Astrocyte (in vitro differentiated cells and primary cell): ENCODE results near the gene SALL2. TPM values are rescaled to one million over a fixed set of nuclear protein-coding genes. Genes with fewer than 3 reads are reported as not detected.

Source experiments
- DNase-seq: peaks from one replicate; pipeline ENCODE4 v3.0.0-alpha.2; 2010; ENCODE audit warnings: low read depth
- FAIRE-seq: peaks from 2 replicates; lab custom pipeline; 2011; peaks lifted over from hg19 to GRCh38; lab: Jason Lieb, UNC
- H2AFZ ChIP-seq: 2 replicates; pipeline ENCODE4 v1.6.0; 2012; ENCODE audit warnings: low read depth, low read length, inconsistent platforms
- H3K27ac ChIP-seq: 2 replicates; pipeline ENCODE4 v1.5.1; 2011; ENCODE audit warnings: low read depth, low read length, inconsistent platforms
- H3K27me3 ChIP-seq: 2 replicates; pipeline ENCODE4 v1.6.0; 2011; ENCODE audit warnings: low read length, inconsistent platforms; ENCODE audit not compliant: insufficient read depth
- H3K36me3 ChIP-seq: 2 replicates; pipeline ENCODE4 v1.5.1; 2011; ENCODE audit warnings: low read length, inconsistent platforms; ENCODE audit not compliant: insufficient read depth
- H3K4me1 ChIP-seq: 2 replicates; pipeline ENCODE4 v1.5.1; 2011; ENCODE audit warnings: low read length, inconsistent platforms; ENCODE audit not compliant: insufficient read depth
- H3K4me2 ChIP-seq: 2 replicates; pipeline ENCODE4 v1.6.0; 2012; ENCODE audit warnings: low read length, inconsistent platforms
- H3K4me3 ChIP-seq: 2 replicates; pipeline ENCODE4 v1.5.1; 2011; ENCODE audit warnings: low read depth, mild to moderate bottlenecking, low read length, inconsistent platforms; ENCODE audit not compliant: insufficient read depth
- H3K79me2 ChIP-seq: 2 replicates; pipeline ENCODE4 v1.6.0; 2012; ENCODE audit warnings: mild to moderate bottlenecking, low read length, inconsistent platforms; ENCODE audit not compliant: insufficient read depth
- H3K9ac ChIP-seq: 2 replicates; pipeline ENCODE4 v1.6.0; 2012; ENCODE audit warnings: mild to moderate bottlenecking, low read length, inconsistent platforms
- H3K9me3 ChIP-seq: 2 replicates; pipeline ENCODE4 v1.5.1; 2012; ENCODE audit warnings: low read depth, mild to moderate bottlenecking, low read length, inconsistent platforms; ENCODE audit not compliant: insufficient read depth
- H4K20me1 ChIP-seq: 2 replicates; pipeline ENCODE4 v1.6.0; 2012; ENCODE audit warnings: low read length, inconsistent platforms; ENCODE audit not compliant: insufficient read depth
- H3K27ac Mint-ChIP-seq: one replicate; pipeline ENCODE4 v1.8.0; 2021; ENCODE audit warnings: mild to moderate bottlenecking, mixed read lengths; ENCODE audit not compliant: unreplicated experiment
- H3K27me3 Mint-ChIP-seq: one replicate; pipeline ENCODE4 v1.8.0; 2021; ENCODE audit warnings: low read depth, mixed read lengths; ENCODE audit not compliant: unreplicated experiment
- H3K36me3 Mint-ChIP-seq: one replicate; pipeline ENCODE4 v1.8.0; 2021; ENCODE audit warnings: low read depth, mixed read lengths; ENCODE audit not compliant: unreplicated experiment
- H3K4me1 Mint-ChIP-seq: one replicate; pipeline ENCODE4 v1.8.0; 2021; ENCODE audit warnings: low read depth, mixed read lengths; ENCODE audit not compliant: unreplicated experiment
- H3K4me3 Mint-ChIP-seq: one replicate; pipeline ENCODE4 v1.8.0; 2021; ENCODE audit warnings: mild to moderate bottlenecking, moderate library complexity, mixed read lengths; ENCODE audit not compliant: unreplicated experiment
- H3K9me3 Mint-ChIP-seq: one replicate; pipeline ENCODE4 v1.8.0; 2021; ENCODE audit warnings: mild to moderate bottlenecking, mixed read lengths; ENCODE audit not compliant: unreplicated experiment
- CTCF ChIP-seq: IDR thresholded peaks from 2 replicates; pipeline ENCODE4 v1.5.1; 2011; ENCODE audit warnings: low read depth, mild to moderate bottlenecking, inconsistent platforms, low read length, moderate library complexity; ENCODE audit not compliant: insufficient read depth
- EZH2 ChIP-seq: IDR thresholded peaks from 2 replicates; pipeline ENCODE4 v1.6.1; 2012; ENCODE audit warnings: mild to moderate bottlenecking, low read length, inconsistent platforms; ENCODE audit not compliant: insufficient read depth
- total RNA-seq: library from RNA; stranded (reverse); gene quantifications from 2 replicates; pipeline ENCODE4 v1.2.1, GENCODE V29; 2021

SALL2 gene
- total RNA-seq, 1 donor from 2014 or later = 34.5 TPM

DNA sequence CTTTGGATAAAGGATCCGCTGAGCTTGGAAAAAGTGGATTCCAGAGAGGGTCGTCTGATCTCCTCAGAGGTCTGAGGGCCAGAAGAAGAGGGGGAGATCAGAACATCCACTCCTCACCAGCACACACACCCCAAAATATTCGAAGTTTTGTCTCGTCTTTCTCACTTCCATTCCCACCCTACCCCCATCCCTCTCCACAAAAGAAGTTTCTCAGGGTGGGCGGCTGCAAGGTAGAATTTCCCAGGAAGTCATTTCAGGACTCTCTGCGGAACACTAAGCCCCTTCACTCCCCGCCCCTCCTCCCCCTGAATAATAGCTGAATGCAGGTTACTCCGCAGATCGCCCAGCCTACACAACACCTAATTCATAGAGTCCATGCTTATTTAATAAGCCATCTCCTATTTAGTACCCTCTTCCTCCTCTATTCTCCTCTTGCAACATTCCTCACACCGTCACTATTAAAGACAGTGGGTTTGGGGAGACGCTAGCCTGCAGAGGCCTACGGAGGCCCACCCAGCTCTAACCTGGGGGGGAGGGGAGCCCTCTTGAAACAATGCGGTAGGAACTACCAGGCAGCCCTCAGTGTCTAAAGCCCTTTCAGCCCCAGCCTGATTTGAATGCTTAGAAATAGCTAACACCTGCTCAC, 649 bp upstream of the SALL2 start:
- H3K4me2 ChIP-seq = peak overlapping the region; percentile 91
- Mint-ChIP-seq H3K27me3 (no peaks in the 10 kb centered on the region), H3K27ac (no peak overlapping the region), H3K36me3 (peaks cover 18% of the 10 kb centered on the region), H3K9me3 (peaks cover 2% of the 10 kb centered on the region), H3K4me3 (peak overlapping the region; percentile 91), H3K4me1 (peaks cover 17% of the 10 kb centered on the region)
- no peaks in the 10 kb centered on the region for H3K36me3 ChIP-seq
- no peak overlapping the region for H3K27ac ChIP-seq
- H3K27me3 ChIP-seq = peaks cover 3% of the 10 kb centered on the region
- H4K20me1 ChIP-seq = no peaks in the 10 kb centered on the region
- H3K9ac ChIP-seq = peak overlapping the region; percentile 84
- peaks cover 7% of the 10 kb centered on the region for H3K4me1 ChIP-seq
- peak overlapping the region; percentile 60 for H3K4me3 ChIP-seq
- peak overlapping the region; percentile 72 for H2AFZ ChIP-seq
- FAIRE-seq = no peak
- no peak for TF ChIP-seq EZH2
- no peak for TF ChIP-seq CTCF
- no peaks in the 10 kb centered on the region for H3K9me3 ChIP-seq
- no peak for DNase-seq
- peaks cover 4% of the 10 kb centered on the region for H3K79me2 ChIP-seq

- DNase-seq (peak; percentile 13), FAIRE-seq (no peak)
- Histone ChIP-seq H3K4me2 (peak overlapping the region; percentile 91), H3K4me1 (peaks cover 17% of the 10 kb centered on the region), H3K9me3 (no peaks in the 10 kb centered on the region), H3K27me3 (peaks cover under 1% of the 10 kb centered on the region), H3K36me3 (no peaks in the 10 kb centered on the region), H4K20me1 (no peaks in the 10 kb centered on the region), H3K4me3 (peak overlapping the region; percentile 60), H3K27ac (no peak overlapping the region), H2AFZ (peak overlapping the region; percentile 72), H3K79me2 (peaks cover 4% of the 10 kb centered on the region), H3K9ac (peak overlapping the region; percentile 84)
- H3K9me3 Mint-ChIP-seq = peaks cover 2% of the 10 kb centered on the region
- H3K4me3 Mint-ChIP-seq = peak overlapping the region; percentile 91
- peaks cover 18% of the 10 kb centered on the region for H3K36me3 Mint-ChIP-seq
- peak overlapping the region; percentile 84 for H3K27ac Mint-ChIP-seq
- peaks cover 29% of the 10 kb centered on the region for H3K4me1 Mint-ChIP-seq
- H3K27me3 Mint-ChIP-seq = no peaks in the 10 kb centered on the region
- no peak for TF ChIP-seq EZH2
- TF ChIP-seq CTCF = no peak
These were observed 580 bp downstream of the SALL2 start for GRCh38 chr14:21525571-21525961.
